Activated CD4-positive, alpha-beta T cell treated with anti-CD3 and anti-CD28 coated beads, Interleukin-2, Interleukin-6, amounts not matched to agents 100 ng/mL and 50 ng/mL, durations not matched to agents 16 hours and 8 hours (primary cell): ENCODE results near the gene IRF9.
A peak's percentile ranks its signal among the peaks of the same experiment; 100 is the strongest.
"Not testable (repeated sequence)": the region's sequence is repeated elsewhere in the genome, so short reads cannot be mapped to it uniquely, and the experiment has no call there.

Experiments used
- DNase-seq: peaks from one replicate; pipeline ENCODE4 v3.0.0-alpha.2; 2020

The IRF9 gene

GRCh38 chr14:24196071-24197055 lies 35.3 kb downstream of the IRF9 start:
- DNase-seq = no peak

DNA sequence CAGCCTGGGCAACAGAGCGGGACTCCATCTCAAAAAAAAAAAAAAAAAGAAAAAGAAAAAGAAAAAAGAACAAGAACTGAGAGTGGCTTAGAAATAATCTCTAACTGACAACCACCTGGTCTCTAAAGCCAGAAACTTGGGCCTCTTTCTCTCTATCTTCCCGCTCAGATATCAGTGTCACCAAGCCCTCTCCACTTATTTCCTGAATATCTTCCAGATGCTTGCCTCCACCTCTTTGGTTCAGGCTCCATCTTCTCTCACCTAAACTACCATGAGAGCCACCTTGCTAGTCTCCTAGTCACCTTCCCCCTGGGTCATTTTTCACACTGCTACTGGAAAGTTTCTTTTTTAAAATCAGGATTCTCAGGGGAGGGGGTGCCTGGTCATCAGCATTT lies 36.0 kb downstream of the IRF9 start:
- no peak for DNase-seq

DNA sequence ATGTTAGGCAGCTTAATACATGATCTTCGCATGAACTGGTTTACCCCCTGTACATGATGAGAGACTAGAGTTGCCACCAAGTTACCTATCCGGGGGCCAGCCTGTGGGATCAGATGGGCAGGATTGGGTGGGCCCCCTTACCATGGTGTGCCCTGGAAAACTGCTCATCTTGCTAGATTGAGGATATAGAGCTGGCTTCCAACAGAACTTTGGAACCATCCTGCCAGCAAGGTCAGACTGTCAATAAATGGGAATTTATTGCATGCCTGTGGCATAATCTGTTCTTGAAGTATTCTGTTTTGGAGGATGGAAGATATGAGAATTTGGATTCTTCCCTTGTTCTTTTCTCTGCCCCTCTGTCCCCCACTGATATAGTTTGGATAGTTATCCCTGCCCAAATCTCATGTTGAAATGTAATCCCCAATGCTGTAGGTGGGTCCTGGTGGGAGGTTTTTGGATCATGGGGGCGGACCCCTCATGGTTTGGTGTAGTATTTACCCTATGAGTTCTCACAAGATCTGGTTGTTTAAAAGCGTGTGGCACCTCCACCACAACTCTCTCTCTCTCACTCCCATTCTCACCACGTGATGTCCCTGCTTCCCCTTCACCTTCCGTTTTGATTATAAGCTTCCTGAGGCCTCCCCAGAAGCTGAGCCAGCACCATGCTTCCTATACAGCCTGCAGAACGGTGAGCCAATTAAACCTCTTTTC lies 37.9 kb downstream of the IRF9 start:
- DNase-seq = no peak

DNA sequence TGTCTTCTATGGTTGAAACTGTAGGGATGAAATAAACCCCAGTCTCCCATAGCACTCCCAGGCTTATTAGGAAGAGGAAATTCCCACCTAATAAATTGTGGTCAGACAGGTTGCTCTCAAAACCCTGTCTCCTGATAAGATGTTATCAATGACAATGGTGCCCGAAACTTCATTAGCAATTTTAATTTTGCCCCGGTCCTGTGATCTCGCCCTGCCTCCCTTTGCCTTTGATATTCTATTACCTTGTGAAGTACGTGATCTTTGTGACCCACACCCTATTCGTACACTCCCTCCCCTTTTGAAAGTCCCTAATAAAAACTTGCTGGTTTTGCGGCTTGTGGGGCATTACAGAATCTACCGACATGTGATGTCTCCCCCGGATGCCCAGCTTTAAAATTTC lies 41.5 kb downstream of the IRF9 start:
- not testable (repeated sequence) for DNase-seq

DNA sequence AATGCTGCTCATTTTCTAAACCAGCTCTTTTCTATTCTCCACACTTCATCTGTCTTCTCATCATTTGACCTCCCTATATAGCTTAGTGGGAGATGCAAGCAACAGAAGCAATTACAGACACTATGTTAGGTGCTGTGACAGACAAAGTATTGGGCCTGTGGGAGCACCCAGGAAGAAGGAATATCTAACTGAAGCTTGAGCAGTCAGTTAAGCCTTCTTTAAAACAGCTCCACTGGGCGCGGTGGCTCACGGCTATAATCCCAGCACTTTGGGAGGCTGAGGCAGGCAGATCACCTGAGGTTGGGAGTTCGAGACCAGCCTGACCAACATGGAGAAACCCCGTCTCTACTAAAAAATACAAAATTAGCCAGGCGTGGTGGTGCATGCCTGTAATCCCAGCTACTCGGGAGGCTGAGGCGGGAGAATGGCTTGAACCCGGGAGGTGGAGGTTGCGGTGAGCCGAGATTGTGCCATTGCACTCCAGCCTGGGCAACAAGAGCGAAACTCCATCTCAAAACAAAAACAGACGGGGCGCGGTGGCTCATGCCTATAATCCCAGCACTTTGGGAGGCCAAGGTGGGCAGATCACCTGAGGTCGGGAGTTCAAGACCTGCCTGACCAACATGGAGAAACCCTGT lies 42.3 kb downstream of the IRF9 start:
- DNase-seq = not testable (repeated sequence)

DNA sequence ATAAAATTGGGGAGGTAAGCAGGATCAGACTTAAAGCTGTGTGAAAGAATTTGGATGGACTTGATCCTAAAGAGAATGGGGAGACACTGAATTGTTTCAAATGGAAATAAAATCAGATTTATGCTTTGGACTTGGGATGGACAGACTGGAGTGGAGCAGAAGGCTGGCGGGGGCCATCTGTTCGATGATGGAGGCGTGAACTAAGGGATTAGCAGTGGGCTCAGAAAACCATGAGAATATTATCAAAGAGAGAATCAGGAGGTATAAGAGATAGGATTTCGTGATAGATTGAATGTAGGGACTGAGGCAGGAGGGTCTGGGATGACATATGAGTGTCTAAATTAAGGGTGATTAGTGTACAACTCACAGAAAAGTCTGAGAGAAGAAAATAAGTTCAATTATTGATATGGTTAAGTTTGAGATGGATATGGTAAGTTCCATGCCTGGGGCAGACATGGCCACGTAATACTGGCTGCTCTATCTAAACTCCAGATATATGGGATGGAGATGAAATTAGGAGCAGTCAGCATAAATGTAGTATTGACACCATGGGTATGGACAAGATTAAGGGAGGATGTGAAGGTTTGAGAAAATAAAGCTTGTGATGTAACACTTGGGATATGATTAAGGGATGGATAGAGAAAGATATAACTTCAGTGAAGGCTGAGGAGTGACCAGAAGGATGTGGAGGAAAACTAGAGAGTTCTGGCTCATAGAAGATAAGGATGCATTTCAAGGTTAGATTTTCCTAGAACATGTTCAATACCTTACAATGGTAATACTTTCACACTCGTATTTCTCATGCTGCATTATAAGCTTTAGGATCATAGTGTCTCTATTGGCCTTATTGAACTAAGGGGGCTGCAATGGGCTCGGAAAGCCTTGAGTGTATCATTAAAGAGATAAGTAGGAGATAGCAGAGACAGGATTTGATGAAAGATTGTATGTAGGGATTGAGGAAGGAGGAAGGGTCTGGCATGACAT lies 43.4 kb downstream of the IRF9 start:
- DNase-seq = no peak

DNA sequence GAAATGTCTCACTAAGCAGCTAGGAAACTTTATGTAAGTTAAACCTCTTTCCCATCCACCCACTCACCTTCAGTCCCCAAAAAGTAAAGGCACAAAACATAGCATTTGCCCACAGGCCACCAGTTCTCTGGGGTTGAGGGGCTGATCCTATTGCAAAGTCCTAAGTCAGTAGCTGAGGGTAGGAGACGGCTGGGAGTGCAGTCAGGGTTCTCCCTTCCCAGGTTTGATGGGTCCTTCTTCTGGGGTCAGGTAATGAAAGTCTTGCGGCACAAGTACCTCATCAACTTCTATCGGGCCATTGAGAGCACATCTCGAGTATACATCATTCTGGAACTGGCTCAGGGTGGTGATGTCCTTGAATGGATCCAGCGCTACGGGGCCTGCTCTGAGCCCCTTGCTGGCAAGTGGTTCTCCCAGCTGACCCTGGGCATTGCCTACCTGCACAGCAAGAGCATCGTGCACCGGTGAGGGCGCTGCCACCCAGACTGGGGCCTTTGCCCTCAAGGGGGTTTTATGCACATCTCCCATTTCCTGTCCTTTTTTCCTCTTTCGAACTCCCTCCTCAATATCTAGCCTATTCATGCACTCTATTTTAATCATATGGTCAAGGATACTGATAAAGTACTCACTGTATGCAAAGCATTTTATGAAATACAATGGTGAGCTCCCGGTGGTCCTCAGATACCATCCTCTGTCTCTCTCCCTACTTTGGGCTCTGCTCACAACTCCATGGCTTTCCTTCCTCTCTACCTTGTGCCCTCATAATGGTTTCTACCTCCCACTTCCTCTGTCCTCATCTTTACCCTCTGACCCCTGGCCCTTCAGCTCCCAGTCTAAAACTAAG lies 45.4 kb downstream of the IRF9 start:
- no peak for DNase-seq

GRCh38 chr14:24207104-24207551 lies 46.1 kb downstream of the IRF9 start:
- no peak for DNase-seq

DNA sequence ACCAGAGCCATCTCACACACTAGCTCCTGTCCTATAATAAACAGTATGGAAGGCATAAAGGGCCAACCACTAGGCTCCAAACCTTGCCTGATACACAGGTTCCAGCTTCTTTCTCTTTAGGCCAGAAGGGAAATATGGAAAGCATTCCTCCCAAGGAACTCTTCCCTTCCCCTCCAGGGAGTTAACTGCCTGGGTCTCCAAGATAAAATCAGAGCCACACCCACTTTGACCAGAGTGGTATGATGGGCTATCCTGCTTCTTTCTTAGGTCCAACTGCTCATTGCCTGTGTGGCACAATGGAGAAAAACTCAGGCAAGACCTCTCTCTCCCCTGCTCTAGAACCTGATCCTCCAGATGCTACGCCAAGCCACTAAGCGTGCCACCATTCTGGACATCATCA lies 46.6 kb downstream of the IRF9 start:
- DNase-seq = no peak

DNA sequence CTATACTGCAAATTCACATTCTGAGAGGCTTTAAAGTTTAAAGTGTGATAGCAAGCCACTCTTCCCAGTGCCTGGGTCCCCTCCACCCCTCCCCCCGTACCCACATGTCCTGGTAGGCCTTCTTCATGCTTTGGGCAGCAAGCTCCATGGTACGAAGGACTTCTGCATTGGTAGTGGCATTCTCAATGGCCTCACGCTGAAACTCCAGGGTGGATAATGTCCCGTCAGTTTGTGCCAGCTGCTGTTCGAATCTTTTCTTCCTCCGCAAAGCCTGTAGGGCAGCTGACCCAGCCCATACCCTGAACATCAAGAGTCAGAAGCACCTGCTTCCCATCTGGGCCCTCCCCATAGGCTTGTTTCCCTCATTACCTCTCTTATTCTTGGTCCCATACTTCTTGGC lies 50.2 kb downstream of the IRF9 start:
- DNase-seq = no peak

- DNase-seq = peak; percentile 98
These were observed 52.1 kb downstream of the IRF9 start, which contains the start of gene CHMP4A for GRCh38 chr14:24212924-24213865. Gene CHMP4A (minus strand): TSS chr14:24213488. CDS start chr14:24213439, 49 bp downstream.

- no peak for DNase-seq
These were observed 53.0 kb downstream of the IRF9 start for GRCh38 chr14:24213866-24214662.

- peak; percentile 92 for DNase-seq
These were observed 54.7 kb downstream of the IRF9 start, which contains the start of gene MDP1 for GRCh38 chr14:24215495-24216344. Gene MDP1 (minus strand): TSS chr14:24216066. CDS start chr14:24215955, 111 bp downstream.
